ENCODE measurements around the gene NRTN.

The NRTN gene

GRCh38 chr19:5772416-5772815, 32.5 kb upstream of the NRTN start:
- TF ChIP-seq CTCF (IDR thresholded peaks at IDR 0.05; ENCODE audit: low read depth, low read length) (no peak), EZH2phosphoT487 (IDR thresholded peaks at IDR 0.05; ENCODE audit: low read depth) (no peak)
- no peak overlapping the region for H3K4me2 ChIP-seq (ENCODE audit: low read length)
- no peak overlapping the region for H3K9ac ChIP-seq (ENCODE audit: low read length)

GRCh38 chr19:5773276-5773675, 31.6 kb upstream of the NRTN start:
- H3K4me3 ChIP-seq (ENCODE audit: low read length), result 0 out of 2 replicates have a peak overlapping the region, but pooled peaks have one; percentile 54
- no peaks in the 10 kb centered on the region for H3K27me3 ChIP-seq (ENCODE audit: low read depth, low read length)
- no peaks in the 10 kb centered on the region for H3K79me2 ChIP-seq (ENCODE audit: low read length)
- no peak overlapping the region for H3K27ac ChIP-seq (ENCODE audit: low read length)
- H3K4me1 ChIP-seq (ENCODE audit: low read length), result peaks cover 4% of the 10 kb centered on the region; the same call in 1 of the 2 replicates
- H3K9me3 ChIP-seq (ENCODE audit: insufficient read depth, low read length), result no peaks in the 10 kb centered on the region
- no peak for TF ChIP-seq CTCF (IDR thresholded peaks at IDR 0.05; ENCODE audit: low read depth, low read length)
- no peak for TF ChIP-seq EZH2phosphoT487 (IDR thresholded peaks at IDR 0.05; ENCODE audit: low read depth)
- no peaks in the 10 kb centered on the region for H4K20me1 ChIP-seq (ENCODE audit: insufficient read depth, low read length)
- peak overlapping the region; percentile 41; the same call in 1 of the 2 replicates for H3K4me2 ChIP-seq (ENCODE audit: low read length)
- no peak overlapping the region for H3K9ac ChIP-seq (ENCODE audit: low read length)
- H2AFZ ChIP-seq (ENCODE audit: low read depth, low read length), result no peak overlapping the region
- no peaks in the 10 kb centered on the region for H3K36me3 ChIP-seq (replicated peaks; ENCODE audit: low read depth, low read length)

More at GRCh38 chr19:5772416-5772815, 32.5 kb upstream of the NRTN start:
- H3K79me2 ChIP-seq (ENCODE audit: low read length), result no peaks in the 10 kb centered on the region
- no peak overlapping the region for H2AFZ ChIP-seq (ENCODE audit: low read depth, low read length)
- H3K4me1 ChIP-seq (ENCODE audit: low read length), result peaks cover 4% of the 10 kb centered on the region; the same call in 1 of the 2 replicates
- no peak overlapping the region for H3K27ac ChIP-seq (ENCODE audit: low read length)
- no peaks in the 10 kb centered on the region for H3K9me3 ChIP-seq (ENCODE audit: insufficient read depth, low read length)
- H4K20me1 ChIP-seq (ENCODE audit: insufficient read depth, low read length), result no peaks in the 10 kb centered on the region
- H3K27me3 ChIP-seq (ENCODE audit: low read depth, low read length), result no peaks in the 10 kb centered on the region
- H3K4me3 ChIP-seq (ENCODE audit: low read length), result no peak overlapping the region
- H3K36me3 ChIP-seq (replicated peaks; ENCODE audit: low read depth, low read length), result no peaks in the 10 kb centered on the region

GRCh38 chr19:5774921-5775320, 29.9 kb upstream of the NRTN start:
- H3K27me3 ChIP-seq (ENCODE audit: low read depth, low read length), result no peaks in the 10 kb centered on the region
- H4K20me1 ChIP-seq (ENCODE audit: insufficient read depth, low read length), result no peaks in the 10 kb centered on the region
- no peak overlapping the region for H3K4me2 ChIP-seq (ENCODE audit: low read length)
- no peaks in the 10 kb centered on the region for H3K79me2 ChIP-seq (ENCODE audit: low read length)
- no peak overlapping the region for H3K9ac ChIP-seq (ENCODE audit: low read length)
- no peak overlapping the region for H3K4me3 ChIP-seq (ENCODE audit: low read length)
- H2AFZ ChIP-seq (ENCODE audit: low read depth, low read length), result no peak overlapping the region
- TF ChIP-seq CTCF (IDR thresholded peaks at IDR 0.05; ENCODE audit: low read depth, low read length), result no peak
- no peak for TF ChIP-seq EZH2phosphoT487 (IDR thresholded peaks at IDR 0.05; ENCODE audit: low read depth)
- H3K36me3 ChIP-seq (replicated peaks; ENCODE audit: low read depth, low read length), result no peaks in the 10 kb centered on the region
- no peak overlapping the region for H3K27ac ChIP-seq (ENCODE audit: low read length)
- peaks cover 4% of the 10 kb centered on the region; the same call in 1 of the 2 replicates for H3K4me1 ChIP-seq (ENCODE audit: low read length)
- no peaks in the 10 kb centered on the region for H3K9me3 ChIP-seq (ENCODE audit: insufficient read depth, low read length)

- H3K4me2 ChIP-seq (ENCODE audit: low read length), result no peak overlapping the region
- no peak overlapping the region for H3K9ac ChIP-seq (ENCODE audit: low read length)
Measured at GRCh38 chr19:5775668-5776309, 29.1 kb upstream of the NRTN start.

More at GRCh38 chr19:5775668-5776309, 29.1 kb upstream of the NRTN start:
- H3K79me2 ChIP-seq (ENCODE audit: low read length), result no peaks in the 10 kb centered on the region
- H4K20me1 ChIP-seq (ENCODE audit: insufficient read depth, low read length), result no peaks in the 10 kb centered on the region
- H3K27ac ChIP-seq (ENCODE audit: low read length), result no peak overlapping the region
- no peaks in the 10 kb centered on the region for H3K36me3 ChIP-seq (replicated peaks; ENCODE audit: low read depth, low read length)
- TF ChIP-seq EZH2phosphoT487 (IDR thresholded peaks at IDR 0.05; ENCODE audit: low read depth) (no peak), CTCF (IDR thresholded peaks at IDR 0.05; ENCODE audit: low read depth, low read length) (no peak)
- no peaks in the 10 kb centered on the region for H3K27me3 ChIP-seq (ENCODE audit: low read depth, low read length)
- H3K4me1 ChIP-seq (ENCODE audit: low read length), result peaks cover 4% of the 10 kb centered on the region; the same call in 1 of the 2 replicates
- H3K9me3 ChIP-seq (ENCODE audit: insufficient read depth, low read length), result no peaks in the 10 kb centered on the region
- H2AFZ ChIP-seq (ENCODE audit: low read depth, low read length), result no peak overlapping the region
- H3K4me3 ChIP-seq (ENCODE audit: low read length), result no peak overlapping the region

All from OCI-LY3 (cell line).